GM12874 (cell line): ENCODE measurements around the gene GRIA4.

ENCODE experiments used
- CTCF ChIP-seq: IDR thresholded peaks from 2 replicates; pipeline ENCODE4 v1.5.1; 2011; ENCODE audit warnings: low read depth, mild to moderate bottlenecking, control low read depth, low read length, moderate library complexity; ENCODE audit not compliant: insufficient read depth

GRIA4 gene

DNA sequence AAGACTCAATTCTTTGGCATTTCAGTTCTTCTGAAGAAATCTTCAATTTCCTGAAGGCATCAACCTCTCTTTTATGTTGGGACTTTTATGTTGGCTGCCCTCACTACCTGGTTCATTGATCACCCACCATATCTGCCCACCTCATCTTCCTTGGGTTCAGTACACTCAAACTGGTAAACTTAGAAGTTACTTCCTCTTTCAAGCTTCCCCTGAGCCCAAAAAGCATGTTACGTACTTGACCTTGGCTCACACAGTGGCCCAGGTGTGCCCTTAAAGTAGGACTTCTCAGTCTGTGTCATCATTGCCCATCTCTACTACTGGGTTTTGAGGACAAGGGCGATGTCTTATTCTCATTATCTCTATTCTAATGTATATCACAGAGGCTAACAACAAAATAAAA lies 86.1 kb downstream of the GRIA4 start:
- no peak for TF ChIP-seq CTCF

DNA sequence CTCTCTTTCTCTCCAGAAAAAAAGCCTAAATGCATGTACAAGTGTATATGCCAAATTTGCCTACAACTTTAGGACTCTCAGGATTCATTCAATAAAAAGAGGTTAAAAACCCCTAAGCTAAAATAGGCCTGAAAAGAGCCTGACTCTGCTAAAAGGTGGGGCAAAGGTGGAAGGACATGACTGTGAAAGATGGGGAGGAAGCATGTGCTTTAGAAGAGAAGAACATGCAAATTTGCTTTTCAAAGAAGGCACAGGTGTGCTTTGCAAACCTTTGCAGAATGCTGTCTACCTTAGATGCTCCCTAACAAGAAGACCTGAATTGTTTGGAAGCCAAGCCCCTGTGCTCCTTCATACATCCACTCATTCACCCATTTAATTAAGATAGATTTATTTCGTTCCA lies 87.4 kb downstream of the GRIA4 start:
- TF ChIP-seq CTCF, result no peak

DNA sequence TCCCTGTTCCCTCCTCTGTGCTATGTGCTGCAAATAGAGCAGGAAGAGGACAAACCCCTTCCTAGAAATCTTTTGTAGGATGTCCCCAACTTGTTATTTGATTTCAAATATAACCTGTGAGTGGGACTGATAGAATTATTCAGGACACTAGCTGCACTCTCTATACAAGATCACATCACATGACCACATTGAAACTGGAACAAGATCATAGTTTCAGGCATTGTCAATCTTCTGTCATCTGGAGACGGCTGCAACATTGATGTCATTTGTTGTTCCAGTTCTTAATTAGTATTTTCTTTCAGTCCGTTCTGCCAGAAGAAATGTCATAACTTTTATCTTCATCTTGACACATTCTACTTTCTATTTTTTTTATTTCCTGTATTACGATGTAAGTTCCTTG lies 89.3 kb downstream of the GRIA4 start:
- no peak for TF ChIP-seq CTCF

GRCh38 chr11:105700271-105700670 lies 90.4 kb downstream of the GRIA4 start:
- TF ChIP-seq CTCF, result no peak

DNA sequence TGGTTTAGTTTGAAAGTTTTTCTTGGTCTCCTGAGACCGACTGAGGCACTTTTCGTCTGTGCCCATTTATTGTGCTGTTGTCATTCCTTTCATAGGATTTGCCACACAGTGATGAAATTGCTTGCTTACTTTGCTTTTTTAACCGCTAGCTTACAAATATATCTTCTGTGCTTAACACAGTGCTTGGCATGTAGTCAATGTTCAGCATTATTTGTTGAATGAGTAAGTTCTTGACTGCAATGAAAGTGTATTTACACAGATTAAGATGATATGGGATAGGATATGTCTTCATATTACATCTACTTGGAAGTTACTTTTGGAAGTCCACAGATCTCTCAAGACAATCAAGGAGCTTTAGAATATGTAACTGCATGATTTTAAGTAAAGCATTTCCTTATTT lies 91.2 kb downstream of the GRIA4 start:
- TF ChIP-seq CTCF, result no peak

DNA sequence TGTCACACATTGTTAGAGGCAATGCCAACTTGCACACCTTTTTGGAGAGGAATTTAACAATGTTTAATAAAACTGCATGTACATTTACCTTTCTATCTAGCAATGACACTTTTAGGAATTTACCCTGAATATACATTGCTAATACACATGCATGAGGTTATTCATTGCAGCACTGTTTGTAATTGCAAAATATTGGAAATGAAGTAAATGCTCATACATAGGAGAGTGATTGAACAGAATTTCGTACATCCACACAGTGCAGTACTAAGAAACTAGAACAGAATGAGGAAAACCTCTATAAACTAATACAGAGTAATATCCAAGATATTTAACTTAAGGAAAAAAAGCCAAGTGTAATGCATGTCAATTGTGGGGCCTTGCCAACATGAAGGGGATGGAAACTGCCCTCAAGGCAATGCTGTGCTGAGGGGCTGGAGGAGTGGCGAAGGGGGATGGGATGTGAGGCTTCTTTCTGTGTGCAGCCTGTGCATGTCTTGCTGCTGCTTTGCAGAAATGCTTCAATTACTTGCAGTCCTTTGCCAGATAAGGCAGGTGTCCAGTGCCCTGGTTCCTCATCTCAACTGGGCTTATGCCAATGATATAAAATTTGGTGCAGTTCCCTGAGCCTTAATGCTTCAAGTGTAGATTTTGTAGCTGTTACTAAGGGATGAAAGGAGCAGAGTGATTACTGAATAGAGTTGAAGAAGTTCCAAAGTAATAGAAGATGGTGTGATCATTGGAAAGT lies 96.1 kb downstream of the GRIA4 start:
- no peak for TF ChIP-seq CTCF

DNA sequence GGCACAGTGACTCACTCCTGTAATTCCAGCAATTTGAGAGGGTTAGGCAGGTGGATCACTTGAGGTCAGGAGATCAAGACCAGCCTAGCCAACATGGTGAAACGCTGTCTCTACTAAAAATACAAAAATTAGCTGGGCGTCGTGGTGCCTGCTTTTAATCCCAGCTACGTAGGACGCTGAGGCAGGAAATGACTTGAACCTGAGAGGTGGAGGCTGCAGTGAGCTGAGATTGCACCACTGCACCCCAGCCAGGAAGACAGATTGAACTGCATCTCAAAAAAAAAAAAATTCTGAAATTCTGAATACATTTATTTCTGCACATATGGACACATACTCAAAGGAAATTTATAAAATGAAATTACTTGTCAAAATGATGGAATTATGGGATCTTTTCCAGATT lies 103.2 kb downstream of the GRIA4 start:
- no peak for TF ChIP-seq CTCF

DNA sequence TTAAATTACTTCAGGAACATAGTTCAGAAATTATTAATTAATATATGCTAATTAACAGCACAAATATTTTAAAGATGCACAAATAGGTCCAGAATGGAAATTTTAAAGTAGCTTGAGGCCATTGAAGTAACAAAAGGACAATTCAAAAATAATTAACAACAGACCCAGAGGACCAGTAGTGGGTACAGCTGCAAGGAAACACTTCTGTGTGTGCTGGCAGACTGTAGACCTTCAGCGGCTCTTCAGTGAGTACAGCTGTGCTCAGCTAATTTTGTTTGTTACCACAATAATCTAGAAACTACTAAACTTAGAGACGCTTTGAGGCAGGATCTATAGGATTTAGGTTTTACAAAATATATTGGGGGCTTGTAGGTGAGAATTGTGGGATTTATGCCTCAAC lies 103.8 kb downstream of the GRIA4 start:
- TF ChIP-seq CTCF, result no peak
